IMR-90 (cell line): Measurements from ENCODE around the gene SGPL1. TPM values are rescaled to one million over a fixed set of nuclear protein-coding genes. Genes with fewer than 3 reads are reported as not detected.

Source experiments
- ATAC-seq: fragments of 200-7000 bp; cut with Tn5 transposase; 2 replicates; pipeline ENCODE4 v1.9.1; 2020; ENCODE audit warnings: low read depth, mild to moderate bottlenecking, moderate library complexity
- BruUV-seq: library from RNA; stranded (reverse); fragments of 400-500 nt; replicated peaks from 2 replicates; lab custom pipeline; 2021; lab: Mats Ljungman, UMichigan
- CTCF ChIA-PET: fragments of 300-600 bp; formaldehyde crosslinking; extraction: SDS; loops from one replicate; lab custom pipeline; 2021; ENCODE audit warnings: antibody characterized with exemption; lab: Yijun Ruan, JAX
- POLR2A ChIA-PET: fragments of 300-600 bp; sonication (Branson Sonifier 250); formaldehyde crosslinking; loops from one replicate; lab custom pipeline; 2022; ENCODE audit warnings: antibody characterized with exemption; ENCODE audit not compliant: unreplicated experiment; lab: Charles Lee
- DNase-seq: peaks from one replicate; pipeline ENCODE4 v3.0.0; 2013
- H2AFZ ChIP-seq: replicated peaks from 2 replicates; pipeline ENCODE3; 2013; ENCODE audit warnings: low read length, mild to moderate bottlenecking; ENCODE audit not compliant: poor library complexity
- H2AK5ac ChIP-seq: 2 replicates; pipeline ENCODE4 v1.6.1; 2013; ENCODE audit warnings: low read depth, low read length, inconsistent platforms
- H2AK9ac ChIP-seq: replicated peaks from 2 replicates; pipeline ENCODE3; 2013; ENCODE audit warnings: mild to moderate bottlenecking, low read depth, low read length, moderate library complexity; ENCODE audit not compliant: poor library complexity
- H2BK120ac ChIP-seq: 2 replicates; pipeline ENCODE4 v1.6.1; 2013; ENCODE audit warnings: low read depth, low read length, inconsistent platforms
- H2BK15ac ChIP-seq: 3 replicates; pipeline ENCODE4 v1.6.1; 2013; ENCODE audit warnings: low read depth, low read length, inconsistent platforms
- H2BK20ac ChIP-seq: 2 replicates; pipeline ENCODE4 v1.6.1; 2013; ENCODE audit warnings: low read depth, mild to moderate bottlenecking, inconsistent platforms, low read length, moderate library complexity
- H2BK5ac ChIP-seq: 2 replicates; pipeline ENCODE4 v1.6.1; 2013; ENCODE audit warnings: mild to moderate bottlenecking, low read depth, low read length, inconsistent platforms; ENCODE audit not compliant: poor library complexity, severe bottlenecking
- H3K14ac ChIP-seq: replicated peaks from 2 replicates; pipeline ENCODE4 v1.6.1; 2013; ENCODE audit warnings: low read depth, low read length, inconsistent platforms
- H3K18ac ChIP-seq: 2 replicates; pipeline ENCODE4 v1.6.1; 2013; ENCODE audit warnings: low read depth, low read length, control low read depth
- H3K23ac ChIP-seq: 2 replicates; pipeline ENCODE4 v1.6.1; 2013; ENCODE audit warnings: low read depth, low read length, inconsistent platforms
- H3K27ac ChIP-seq: 2 replicates; pipeline ENCODE4 v1.5.1; 2013; ENCODE audit warnings: mild to moderate bottlenecking, control low read depth, low read length; ENCODE audit not compliant: insufficient read depth
- H3K27me3 ChIP-seq: 2 replicates; pipeline ENCODE4 v1.6.1; 2013; ENCODE audit warnings: low read length; ENCODE audit not compliant: control insufficient read depth, insufficient read depth
- H3K36me3 ChIP-seq: 2 replicates; pipeline ENCODE4 v1.6.1; 2013; ENCODE audit warnings: low read length, mixed read lengths; ENCODE audit not compliant: control insufficient read depth, insufficient read depth
- H3K4ac ChIP-seq: 2 replicates; pipeline ENCODE4 v1.6.1; 2013; ENCODE audit warnings: low read depth, low read length, inconsistent platforms
- H3K4me1 ChIP-seq: 2 replicates; pipeline ENCODE4 v1.6.1; 2013; ENCODE audit warnings: low read length, mixed read lengths; ENCODE audit not compliant: control insufficient read depth, insufficient read depth
- H3K4me2 ChIP-seq: 2 replicates; pipeline ENCODE4 v1.6.1; 2013; ENCODE audit warnings: low read depth, mild to moderate bottlenecking, control low read depth, low read length, moderate library complexity
- H3K4me3 ChIP-seq: 2 replicates; pipeline ENCODE4 v1.5.1; 2013; ENCODE audit warnings: low read depth, mild to moderate bottlenecking, control low read depth, low read length, moderate library complexity; ENCODE audit not compliant: insufficient read depth
- H3K56ac ChIP-seq: 2 replicates; pipeline ENCODE4 v1.6.1; 2013; ENCODE audit warnings: low read length, inconsistent platforms; ENCODE audit not compliant: insufficient read depth; ENCODE audit errors: extremely low read depth
- H3K79me1 ChIP-seq, 2 experiments: 2 replicates each; pipeline ENCODE4 v1.6.1; 2013; ENCODE audit warnings: low read length in 2 of 2, inconsistent platforms in 1 of 2, low read depth in 1 of 2
- H3K9ac ChIP-seq: 2 replicates; pipeline ENCODE4 v1.6.1; 2013; ENCODE audit warnings: low read depth, low read length, control low read depth
- H3K9me1 ChIP-seq: 2 replicates; pipeline ENCODE4 v1.6.1; 2013; ENCODE audit warnings: low read length, inconsistent platforms; ENCODE audit not compliant: insufficient read depth
- H3K9me3 ChIP-seq: 2 replicates; pipeline ENCODE4 v1.6.1; 2013; ENCODE audit warnings: low read length; ENCODE audit not compliant: control insufficient read depth, insufficient read depth
- H4K20me1 ChIP-seq: 2 replicates; pipeline ENCODE4 v1.6.1; 2013; ENCODE audit warnings: low read length, inconsistent platforms; ENCODE audit not compliant: insufficient read depth
- H4K5ac ChIP-seq: 2 replicates; pipeline ENCODE4 v1.6.1; 2013; ENCODE audit warnings: mild to moderate bottlenecking, low read depth, low read length, control low read depth
- H4K8ac ChIP-seq, 2 experiments: 2 replicates each; pipeline ENCODE4 v1.6.1; 2013; ENCODE audit warnings: low read depth in 2 of 2, low read length in 2 of 2, control low read depth in 1 of 2, inconsistent platforms in 1 of 2
- H4K91ac ChIP-seq: 2 replicates; pipeline ENCODE4 v1.6.1; 2013; ENCODE audit warnings: low read depth, low read length, inconsistent platforms; ENCODE audit not compliant: insufficient read depth
- BHLHE40 ChIP-seq: fragments of 150-350 bp; IDR thresholded peaks from 2 replicates; pipeline ENCODE4 v1.6.1; 2016; ENCODE audit warnings: mild to moderate bottlenecking, low read depth, low read length
- CEBPB ChIP-seq: IDR thresholded peaks from 2 replicates; pipeline ENCODE4 v1.6.1; 2012; ENCODE audit warnings: low read depth, low read length, improper control_type of control experiment
- CHD1 ChIP-seq: IDR thresholded peaks from 2 replicates; pipeline ENCODE4 v1.6.1; 2012; ENCODE audit warnings: low read depth, low read length, improper control_type of control experiment
- FOS ChIP-seq: fragments of 150-350 bp; IDR thresholded peaks from 2 replicates; pipeline ENCODE4 v1.6.1; 2016; ENCODE audit warnings: low read depth, low read length
- MAZ ChIP-seq: IDR thresholded peaks from 2 replicates; pipeline ENCODE4 v1.6.1; 2012; ENCODE audit warnings: low read depth, mild to moderate bottlenecking, low read length, improper control_type of control experiment, moderate library complexity, borderline replicate concordance
- POLR2A ChIP-seq: IDR thresholded peaks from 2 replicates; pipeline ENCODE4 v1.6.1; 2012; ENCODE audit warnings: mild to moderate bottlenecking, low read depth, low read length
- RAD21 ChIP-seq: IDR thresholded peaks from 2 replicates; pipeline ENCODE4 v1.6.1; 2012; ENCODE audit warnings: low read length, improper control_type of control experiment
- WGBS, 2 experiments: methylation state at CpG; one replicate each; pipeline versions ENCODE4 v1.1.5 to v1.1.7; 2013; ENCODE audit warnings: missing lambda C conversion rate in 2 of 2; ENCODE audit not compliant: insufficient read length in 1 of 2; ENCODE audit errors: extremely low coverage in 2 of 2; 5-methylcytosine and 5-hydroxymethylcytosine counted together
- dilution Hi-C: fragments of 300-500 bp; cut with HindIII; formaldehyde crosslinking; loops from one replicate; pipeline ENCODE4 v1.14.3; 2018; ENCODE audit warnings: low sequenced_read_pairs; ENCODE audit not compliant: unreplicated experiment
- in situ Hi-C: fragments of 300-500 bp; cut with MboI; formaldehyde crosslinking; loops from 3 replicates; pipeline ENCODE4 v1.14.3; 2019; ENCODE audit warnings: low sequenced_read_pairs, inconsistent platforms, mixed read lengths
- intact Hi-C: fragments of 100-400 bp; cut with micrococcal nuclease; formaldehyde crosslinking; loops from 2 replicates; pipeline ENCODE4 v1.10.0; 2022
- polyA plus RNA-seq, 3 experiments: library from polyadenylated mRNA; depleted of rRNA; stranded (reverse); fragments of >200 nt; gene quantifications; 2 replicates each; pipeline ENCODE4 v1.2.3, GENCODE V29; 2012; ENCODE audit warnings: low replicate concordance in 1 of 3
- total RNA-seq: library from RNA; depleted of rRNA; stranded (reverse); fragments of >200 nt; gene quantifications from 2 replicates; pipeline ENCODE4 v1.2.3, GENCODE V29; 2012
- TF ChIP-seq, protein P1 (sequence below): conservative IDR thresholded peaks from 2 replicates; pipeline ENCODE4 v1.5.1; 2012; ENCODE audit warnings: mild to moderate bottlenecking, low read depth, low read length, improper control_type of control experiment
- TF ChIP-seq, protein P2 (sequence below): fragments of 150-350 bp; IDR thresholded peaks from 2 replicates; pipeline ENCODE4 v1.6.1; 2017; ENCODE audit warnings: mild to moderate bottlenecking, antibody characterized with exemption, low read length, low read depth
- TF ChIP-seq, protein P3 (sequence below): fragments of 150-350 bp; IDR thresholded peaks from 2 replicates; pipeline ENCODE4 v1.6.1; 2016; ENCODE audit warnings: low read depth, mild to moderate bottlenecking, low read length, moderate library complexity, borderline replicate concordance

Gene SGPL1
- total and polyA plus RNA-seq, 2 of the 4 experiments (the other 2 are of a cell fraction): 12.2 to 26.7 TPM

DNA sequence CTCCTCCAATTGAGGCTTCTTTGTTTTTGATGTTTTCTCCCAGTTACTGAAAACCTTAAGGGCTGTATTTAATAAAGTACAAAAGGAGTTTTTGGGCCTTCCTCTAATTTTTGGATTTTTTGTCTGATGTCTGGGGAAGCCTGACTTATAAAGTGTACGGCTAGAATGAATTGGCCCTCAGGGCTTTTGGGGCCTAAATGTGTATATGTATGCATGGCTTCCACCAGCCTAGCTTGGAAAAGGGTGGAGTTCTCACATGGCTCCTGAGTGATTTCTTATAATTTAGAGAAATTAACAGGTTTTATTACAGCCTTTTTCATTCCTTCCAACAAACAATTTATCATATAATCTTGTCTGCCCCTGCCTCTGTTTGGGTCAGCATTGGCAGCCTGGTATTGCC, 20.1 kb upstream of the SGPL1 start:
- WGBS, 2 experiments: 83% methylated on average over 1 of the region's 1 CpG; no CpG with 5 or more reads in 1 of the 2 experiments
- CTCF ChIA-PET: no interaction called here
- no peak overlapping the region for H4K5ac ChIP-seq

More for the DNA sequence above, 20.1 kb upstream of the SGPL1 start:
- H2AK9ac ChIP-seq: no peak overlapping the region
- H3K79me1 ChIP-seq: no peaks in the 10 kb centered on the region
- no peak overlapping the region for H3K23ac ChIP-seq
- no peak overlapping the region for H3K4ac ChIP-seq
- intact Hi-C loops: no loop called here
- H3K27me3 ChIP-seq: peaks cover 49% of the 10 kb centered on the region
- POLR2A ChIA-PET: no interaction called here
- no peak overlapping the region for H2BK120ac ChIP-seq
- H3K4me3 ChIP-seq: no peak overlapping the region
- H2BK15ac ChIP-seq: no peak overlapping the region
- no peaks in the 10 kb centered on the region for H4K20me1 ChIP-seq
- H3K56ac ChIP-seq: no peak overlapping the region
- ATAC-seq (no peak), DNase-seq (no peak)
- H3K14ac ChIP-seq: no peak overlapping the region
- H2AK5ac ChIP-seq: no peak overlapping the region
- in situ Hi-C loops: no loop called here
- dilution Hi-C loops: no loop called here
- H3K9me3 ChIP-seq: 0 out of 2 replicates have a peak, but pooled peaks cover 6% of the 10 kb centered on the region
- no peaks in the 10 kb centered on the region for H3K4me1 ChIP-seq
- no peak overlapping the region for H4K91ac ChIP-seq
- H3K36me3 ChIP-seq: no peaks in the 10 kb centered on the region
- no peak overlapping the region for H2BK5ac ChIP-seq
- no peak overlapping the region for H3K9ac ChIP-seq
- no peak overlapping the region for H2BK20ac ChIP-seq
- no peak overlapping the region for H3K4me2 ChIP-seq
- H4K8ac ChIP-seq: no peak overlapping the region
- no peak overlapping the region for H3K27ac ChIP-seq
- no peak for TF ChIP-seq CHD1
- no peak for TF ChIP-seq MAZ
- no peak for TF ChIP-seq POLR2A
- TF ChIP-seq, protein P1, sequence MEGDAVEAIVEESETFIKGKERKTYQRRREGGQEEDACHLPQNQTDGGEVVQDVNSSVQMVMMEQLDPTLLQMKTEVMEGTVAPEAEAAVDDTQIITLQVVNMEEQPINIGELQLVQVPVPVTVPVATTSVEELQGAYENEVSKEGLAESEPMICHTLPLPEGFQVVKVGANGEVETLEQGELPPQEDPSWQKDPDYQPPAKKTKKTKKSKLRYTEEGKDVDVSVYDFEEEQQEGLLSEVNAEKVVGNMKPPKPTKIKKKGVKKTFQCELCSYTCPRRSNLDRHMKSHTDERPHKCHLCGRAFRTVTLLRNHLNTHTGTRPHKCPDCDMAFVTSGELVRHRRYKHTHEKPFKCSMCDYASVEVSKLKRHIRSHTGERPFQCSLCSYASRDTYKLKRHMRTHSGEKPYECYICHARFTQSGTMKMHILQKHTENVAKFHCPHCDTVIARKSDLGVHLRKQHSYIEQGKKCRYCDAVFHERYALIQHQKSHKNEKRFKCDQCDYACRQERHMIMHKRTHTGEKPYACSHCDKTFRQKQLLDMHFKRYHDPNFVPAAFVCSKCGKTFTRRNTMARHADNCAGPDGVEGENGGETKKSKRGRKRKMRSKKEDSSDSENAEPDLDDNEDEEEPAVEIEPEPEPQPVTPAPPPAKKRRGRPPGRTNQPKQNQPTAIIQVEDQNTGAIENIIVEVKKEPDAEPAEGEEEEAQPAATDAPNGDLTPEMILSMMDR: no peak
- TF ChIP-seq, protein P2, sequence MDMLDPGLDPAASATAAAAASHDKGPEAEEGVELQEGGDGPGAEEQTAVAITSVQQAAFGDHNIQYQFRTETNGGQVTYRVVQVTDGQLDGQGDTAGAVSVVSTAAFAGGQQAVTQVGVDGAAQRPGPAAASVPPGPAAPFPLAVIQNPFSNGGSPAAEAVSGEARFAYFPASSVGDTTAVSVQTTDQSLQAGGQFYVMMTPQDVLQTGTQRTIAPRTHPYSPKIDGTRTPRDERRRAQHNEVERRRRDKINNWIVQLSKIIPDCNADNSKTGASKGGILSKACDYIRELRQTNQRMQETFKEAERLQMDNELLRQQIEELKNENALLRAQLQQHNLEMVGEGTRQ: no peak
- TF ChIP-seq FOS: no peak
- TF ChIP-seq, protein P3, sequence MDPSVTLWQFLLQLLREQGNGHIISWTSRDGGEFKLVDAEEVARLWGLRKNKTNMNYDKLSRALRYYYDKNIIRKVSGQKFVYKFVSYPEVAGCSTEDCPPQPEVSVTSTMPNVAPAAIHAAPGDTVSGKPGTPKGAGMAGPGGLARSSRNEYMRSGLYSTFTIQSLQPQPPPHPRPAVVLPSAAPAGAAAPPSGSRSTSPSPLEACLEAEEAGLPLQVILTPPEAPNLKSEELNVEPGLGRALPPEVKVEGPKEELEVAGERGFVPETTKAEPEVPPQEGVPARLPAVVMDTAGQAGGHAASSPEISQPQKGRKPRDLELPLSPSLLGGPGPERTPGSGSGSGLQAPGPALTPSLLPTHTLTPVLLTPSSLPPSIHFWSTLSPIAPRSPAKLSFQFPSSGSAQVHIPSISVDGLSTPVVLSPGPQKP: no peak
- TF ChIP-seq BHLHE40: no peak
- TF ChIP-seq RAD21: no peak
- no peak for TF ChIP-seq CEBPB
- H3K18ac ChIP-seq: no peak overlapping the region
- BruUV-seq: no TSS peak
- H2AFZ ChIP-seq: no peak overlapping the region
- no peaks in the 10 kb centered on the region for H3K9me1 ChIP-seq
